DMS79 treated with DMSO at 0.1 percent for 48 hours (cell line): Measurements from ENCODE around the gene PXT1.
"Not testable (repeated sequence)": the region's sequence is repeated elsewhere in the genome, so short reads cannot be mapped to it uniquely, and the experiment has no call there.

Experiments
- DNase-seq: peaks from one replicate; lab custom pipeline; 2025; lab: John Stamatoyannopoulos, UW

Gene PXT1

DNA sequence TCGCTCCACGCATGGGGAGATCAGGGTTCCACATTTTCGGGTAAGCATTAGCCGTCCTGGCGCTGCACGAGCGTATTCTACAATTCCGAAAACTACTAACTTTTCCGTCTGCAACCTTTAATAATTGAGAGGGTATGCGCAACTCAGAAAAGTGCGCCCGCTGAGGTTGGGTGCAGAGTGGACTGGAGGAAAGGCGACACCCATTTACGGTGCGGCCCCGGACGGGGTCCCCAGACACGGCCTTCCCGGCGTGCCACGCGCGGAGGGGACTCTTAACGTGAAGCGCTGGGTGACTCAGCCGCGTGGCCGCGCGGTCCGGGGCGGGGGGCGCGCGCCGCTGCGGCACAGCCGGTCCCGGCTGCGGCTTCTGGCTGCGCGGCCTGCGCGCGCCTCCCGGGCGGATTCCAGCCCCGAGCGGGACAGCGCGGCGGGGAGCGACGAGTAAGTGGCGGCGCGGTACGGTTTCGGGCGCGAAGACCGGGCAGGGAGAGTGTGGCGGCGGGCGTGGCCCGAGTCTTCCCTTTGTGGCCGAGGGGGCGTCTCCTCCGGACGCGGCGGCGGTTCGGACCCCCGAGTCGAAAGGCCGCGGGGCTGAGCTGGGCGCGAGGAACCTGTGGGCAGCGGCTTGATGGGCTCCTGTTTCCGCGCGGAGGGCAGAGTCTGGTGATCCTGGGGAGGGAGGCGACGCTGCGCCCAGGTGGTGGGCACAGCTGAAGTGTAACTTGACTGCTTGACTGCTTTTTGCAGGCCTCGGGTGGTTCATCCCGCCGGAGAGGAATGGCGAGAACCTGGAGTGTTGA, at the start of gene PXT1, which contains the start of gene KCTD20:
PXT1 (minus strand) TSS at position 184 of the 800 bp plus-strand sequence. CDS start 16,772 bp downstream, outside the sequence.
KCTD20 (plus strand) TSS at position 330 of the 800 bp plus-strand sequence. CDS start 27,098 bp downstream, outside the sequence.
- DNase-seq, result peak; percentile 76

- no peak for DNase-seq
These were observed 49.4 kb upstream of the PXT1 start for GRCh38 chr6:36492092-36492491.

- DNase-seq, result no peak
These were observed 48.8 kb upstream of the PXT1 start for GRCh38 chr6:36491378-36491965.

GRCh38 chr6:36489426-36489825, 46.8 kb upstream of the PXT1 start:
- DNase-seq, result no peak

DNA sequence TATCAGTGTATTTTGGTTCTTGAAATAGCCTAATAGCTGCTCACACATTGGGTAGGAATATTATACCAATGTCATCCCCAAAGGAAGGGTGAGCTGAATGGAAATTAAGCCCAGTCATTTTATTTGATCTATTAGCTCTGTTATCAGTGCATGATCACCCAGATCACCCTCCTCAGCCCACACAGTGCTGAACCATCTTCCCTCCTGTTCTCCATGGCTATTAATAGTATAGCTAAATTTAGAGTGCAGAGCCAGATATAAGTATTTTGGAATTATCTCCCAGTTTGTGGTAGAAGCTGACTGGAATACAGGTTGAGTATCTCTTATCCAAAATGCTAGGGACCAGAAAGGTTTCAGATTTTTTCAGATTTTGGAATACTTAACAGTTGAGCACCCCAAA, 45.6 kb upstream of the PXT1 start:
- DNase-seq, result no peak

GRCh38 chr6:36487698-36488097, 45.0 kb upstream of the PXT1 start:
- no peak for DNase-seq

GRCh38 chr6:36484736-36485135, 42.1 kb upstream of the PXT1 start:
- no peak for DNase-seq

DNA sequence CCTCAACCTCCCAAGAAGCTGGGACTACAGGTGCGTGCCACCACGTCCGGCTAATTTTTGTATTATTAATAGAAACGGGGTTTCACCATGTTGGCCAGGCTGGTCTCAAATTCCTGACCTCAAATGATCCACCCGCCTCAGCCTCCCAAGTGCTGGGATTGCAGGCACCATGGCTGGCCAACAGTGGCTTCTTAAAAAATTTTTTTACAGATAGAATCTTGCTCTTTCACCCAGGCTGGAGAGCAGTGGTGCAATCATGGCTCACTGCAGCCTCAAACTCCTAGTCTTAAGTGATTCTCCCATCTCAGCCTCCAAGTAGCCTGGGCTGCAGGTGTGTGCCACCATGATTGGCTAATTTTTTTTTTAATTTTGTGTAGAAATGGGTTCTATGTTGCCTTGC, 40.7 kb upstream of the PXT1 start:
- DNase-seq, result not testable (repeated sequence)

GRCh38 chr6:36479256-36479655, 36.6 kb upstream of the PXT1 start:
- DNase-seq, result no peak

DNA sequence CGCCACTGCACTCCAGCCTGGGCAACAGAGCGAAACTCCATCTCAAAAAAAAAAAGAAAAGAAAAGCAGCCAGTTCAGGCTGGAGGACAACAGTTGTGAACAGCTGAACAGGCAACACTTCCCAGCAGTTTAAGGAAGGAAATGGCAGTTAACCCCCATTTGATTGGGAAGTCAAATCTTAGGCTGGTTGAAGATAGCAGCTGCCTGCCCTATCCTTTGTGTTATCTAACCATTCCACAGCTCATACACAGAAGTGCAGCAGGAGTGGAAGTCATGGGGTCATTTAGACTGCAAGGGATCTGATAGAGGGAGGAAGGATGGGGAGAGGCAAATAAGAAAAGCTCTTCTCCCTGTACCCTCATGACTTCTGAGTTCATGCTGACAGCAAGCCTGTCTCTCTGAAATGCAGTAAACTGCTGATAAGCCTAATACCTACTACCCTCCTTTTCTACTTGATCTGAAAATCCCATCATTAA, 35.4 kb upstream of the PXT1 start:
- DNase-seq, result no peak

- no peak for DNase-seq
These were observed 27.3 kb upstream of the PXT1 start for GRCh38 chr6:36469946-36470345.

- DNase-seq, result no peak
These were observed 26.6 kb upstream of the PXT1 start for GRCh38 chr6:36469148-36469661.

- DNase-seq, result no peak
These were observed 25.0 kb upstream of the PXT1 start for GRCh38 chr6:36467625-36468024.

DNA sequence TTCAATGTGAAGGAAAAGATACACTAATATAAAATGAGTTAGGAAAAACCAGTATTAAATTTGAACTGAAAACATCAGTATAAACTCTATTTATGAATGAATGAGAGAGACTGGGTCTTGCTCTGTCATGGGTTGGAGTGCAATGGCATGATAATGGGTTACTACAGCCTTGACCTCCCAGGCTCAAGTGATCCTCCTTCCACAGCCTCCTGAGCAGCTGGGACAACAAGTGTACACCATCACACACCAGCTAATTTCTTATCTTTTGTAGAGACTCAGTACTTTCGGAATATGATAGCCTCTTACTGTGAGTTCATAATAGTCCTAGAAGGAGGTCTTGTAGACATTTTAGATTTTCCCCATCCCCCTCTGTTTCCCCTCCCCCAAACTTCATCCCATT, 21.6 kb upstream of the PXT1 start:
- no peak for DNase-seq

GRCh38 chr6:36463676-36464075, 21.0 kb upstream of the PXT1 start:
- no peak for DNase-seq

- DNase-seq, result no peak
These were observed 19.0 kb upstream of the PXT1 start for GRCh38 chr6:36461646-36462045.

DNA sequence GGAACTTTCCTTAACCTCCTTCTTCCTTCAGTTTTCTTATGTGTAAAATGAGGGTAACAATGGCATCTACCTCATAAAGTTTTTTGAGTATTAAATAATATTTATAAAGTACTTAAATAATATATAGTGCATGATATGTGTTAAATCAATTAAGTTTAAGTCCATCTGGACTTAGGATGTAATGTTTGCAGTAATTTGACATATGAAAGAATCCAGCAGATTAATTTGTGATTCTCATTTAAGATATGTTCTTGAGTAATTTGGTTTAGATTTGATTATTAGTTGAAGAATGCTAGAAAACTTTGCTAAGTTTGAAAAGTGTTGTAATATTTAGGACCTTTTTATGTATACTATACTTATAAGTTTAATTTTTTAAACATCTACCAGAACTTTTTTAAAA, 18.3 kb upstream of the PXT1 start:
- no peak for DNase-seq

GRCh38 chr6:36459501-36459900, 16.8 kb upstream of the PXT1 start:
- no peak for DNase-seq

DNA sequence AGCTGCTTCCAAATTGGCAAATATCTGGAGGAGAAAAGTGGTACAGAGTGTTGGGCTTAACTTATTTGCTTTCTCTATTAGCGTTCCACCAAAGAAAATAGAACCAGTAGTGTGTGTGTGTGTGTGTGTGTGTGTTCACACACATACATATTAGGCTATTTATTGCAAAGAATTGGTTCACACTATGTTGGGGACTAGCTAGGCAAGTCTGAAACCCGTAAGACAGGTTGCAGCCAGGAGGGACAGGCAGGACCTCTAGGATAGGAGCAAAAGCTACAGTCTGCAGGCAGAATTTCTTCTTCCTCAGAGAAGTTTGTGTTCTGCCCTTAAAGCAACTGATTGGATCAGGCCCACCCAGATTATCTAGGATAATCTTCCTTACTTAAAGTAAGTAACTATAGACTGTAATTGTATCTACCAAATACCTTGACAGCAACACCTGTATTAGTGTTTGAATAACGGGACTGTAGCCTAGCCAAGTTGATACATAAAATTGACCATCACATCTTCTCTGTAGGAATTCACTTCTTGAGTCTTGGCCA, 12.9 kb upstream of the PXT1 start:
- no peak for DNase-seq

GRCh38 chr6:36452897-36453296, 10.2 kb upstream of the PXT1 start:
- not testable (repeated sequence) for DNase-seq

DNA sequence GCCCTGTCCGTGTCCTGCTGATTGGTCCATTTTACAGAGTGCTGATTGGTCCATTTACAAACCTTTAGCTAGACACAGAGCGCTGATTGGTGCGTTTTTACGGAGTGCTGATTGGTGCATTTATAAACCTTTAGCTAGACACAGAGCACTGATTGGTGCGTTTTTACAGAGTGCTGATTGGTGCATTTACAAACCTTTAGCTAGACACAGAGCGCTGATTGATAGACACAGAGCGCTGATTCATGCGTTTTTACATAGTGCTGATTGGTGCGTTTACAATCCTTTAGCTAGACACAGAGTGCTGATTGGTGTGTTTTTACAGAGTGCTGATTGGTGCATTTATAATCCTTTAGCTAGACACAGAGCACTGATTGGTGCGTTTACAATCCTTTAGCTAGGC, 6.5 kb upstream of the PXT1 start:
- DNase-seq, result not testable (repeated sequence)

GRCh38 chr6:36445621-36446020, 3.0 kb upstream of the PXT1 start:
- peak; percentile 15 for DNase-seq

DNA sequence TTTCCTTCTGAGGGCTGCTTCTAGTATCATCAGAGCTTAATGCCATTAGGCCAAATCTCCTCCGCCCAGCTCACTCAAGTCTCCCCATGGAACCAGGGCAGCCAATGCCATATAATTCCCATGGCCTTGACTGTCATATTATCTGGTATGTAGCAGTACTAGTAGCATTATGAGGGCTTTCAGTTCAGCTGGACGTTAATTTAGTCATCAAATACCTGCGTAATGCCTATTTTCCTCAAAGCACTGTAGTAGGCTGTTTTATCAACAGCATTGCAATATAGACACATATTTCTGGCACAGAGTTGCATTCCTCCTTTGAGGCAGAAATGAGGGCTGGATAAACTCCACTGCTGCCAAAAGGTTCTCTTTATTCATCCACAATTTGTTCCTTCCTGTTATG, 1.8 kb upstream of the PXT1 start:
- DNase-seq, result no peak
